ENCODE data around the gene CTTNBP2NL.

DNA sequence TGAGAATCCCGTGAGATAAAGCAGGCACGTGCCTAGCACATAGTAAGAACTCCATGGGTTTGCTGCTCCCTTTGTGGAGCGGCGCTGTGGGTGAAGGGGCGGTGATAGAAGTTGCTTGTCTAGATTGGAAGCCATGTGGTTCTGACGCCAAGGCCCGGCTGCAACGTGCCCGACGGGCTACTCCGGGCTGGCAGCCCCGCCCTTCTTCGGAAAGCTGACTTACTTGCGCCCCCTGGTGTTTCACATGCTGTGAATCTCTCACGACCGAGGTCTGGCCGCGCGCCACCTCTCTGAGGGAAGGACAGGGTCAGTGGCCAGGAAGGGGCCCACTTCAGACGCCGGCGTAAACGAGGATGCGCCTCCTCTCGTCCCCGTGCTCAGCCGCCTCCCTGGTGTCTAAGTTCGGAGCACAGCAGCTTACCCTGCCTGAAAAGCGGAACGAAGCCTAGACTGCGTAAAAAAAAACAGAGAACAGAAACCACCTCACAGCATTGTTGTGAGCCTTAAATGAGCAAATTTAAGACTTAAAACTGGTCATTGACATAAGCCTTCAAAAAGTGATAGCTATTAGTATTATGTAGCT is 70.2 kb downstream of the CTTNBP2NL start:
- TF ChIP-seq, protein P1, sequence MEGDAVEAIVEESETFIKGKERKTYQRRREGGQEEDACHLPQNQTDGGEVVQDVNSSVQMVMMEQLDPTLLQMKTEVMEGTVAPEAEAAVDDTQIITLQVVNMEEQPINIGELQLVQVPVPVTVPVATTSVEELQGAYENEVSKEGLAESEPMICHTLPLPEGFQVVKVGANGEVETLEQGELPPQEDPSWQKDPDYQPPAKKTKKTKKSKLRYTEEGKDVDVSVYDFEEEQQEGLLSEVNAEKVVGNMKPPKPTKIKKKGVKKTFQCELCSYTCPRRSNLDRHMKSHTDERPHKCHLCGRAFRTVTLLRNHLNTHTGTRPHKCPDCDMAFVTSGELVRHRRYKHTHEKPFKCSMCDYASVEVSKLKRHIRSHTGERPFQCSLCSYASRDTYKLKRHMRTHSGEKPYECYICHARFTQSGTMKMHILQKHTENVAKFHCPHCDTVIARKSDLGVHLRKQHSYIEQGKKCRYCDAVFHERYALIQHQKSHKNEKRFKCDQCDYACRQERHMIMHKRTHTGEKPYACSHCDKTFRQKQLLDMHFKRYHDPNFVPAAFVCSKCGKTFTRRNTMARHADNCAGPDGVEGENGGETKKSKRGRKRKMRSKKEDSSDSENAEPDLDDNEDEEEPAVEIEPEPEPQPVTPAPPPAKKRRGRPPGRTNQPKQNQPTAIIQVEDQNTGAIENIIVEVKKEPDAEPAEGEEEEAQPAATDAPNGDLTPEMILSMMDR (conservative IDR thresholded peaks at IDR 0.05): peak; percentile 98
- no peak for TF ChIP-seq EZH2 (IDR thresholded peaks at IDR 0.05; ENCODE audit: low read depth)

Measured in PC-9 (cell line).